Measurements from ENCODE around the gene TBC1D8. TPM values are rescaled to one million over a fixed set of nuclear protein-coding genes. Genes with fewer than 3 reads are reported as not detected.
A peak's percentile ranks its signal among the peaks of the same experiment; 100 is the strongest.

Gene TBC1D8
- total and polyA plus RNA-seq, 7 donors, result 8.7 to 163 (median 50.4) TPM

GRCh38 chr2:101133492-101134100 lies 17.6 kb downstream of the TBC1D8 start:
- intact Hi-C loops (cut with DNase I), result no loop called here
- peak overlapping the region; percentile 43 for H3K27ac ChIP-seq

GRCh38 chr2:101132202-101132601 lies 19.0 kb downstream of the TBC1D8 start:
- ATAC-seq, result peak; percentile 40 to 68 (median 64)
- TF ChIP-seq CTCF (IDR thresholded peaks at IDR 0.05), result no peak
- Histone ChIP-seq H3K36me3 (ENCODE audit: insufficient read depth in 1 of 2, low read depth in 1 of 2) (no peaks in the 10 kb centered on the region), H3K4me3 (no peak overlapping the region), H3K9me3 (no peaks in the 10 kb centered on the region), H3K27ac (peak overlapping the region; percentile 60), H3K27me3 (ENCODE audit: insufficient read depth in 3 of 3, low read length in 2 of 3) (no peaks in the 10 kb centered on the region), H3K4me1 (peaks cover 37% of the 10 kb centered on the region)
- WGBS, 3 donors, result 25 to 41% (median 32%) methylated on average over 2 of the region's 2 CpGs
- no peak for DNase-seq
- intact Hi-C loops (cut with DNase I), result no loop called here

More at GRCh38 chr2:101133492-101134100, 17.6 kb downstream of the TBC1D8 start:
- Histone ChIP-seq H3K4me1 (peaks cover 29% of the 10 kb centered on the region), H3K9me3 (no peaks in the 10 kb centered on the region), H3K4me3 (no peak overlapping the region), H3K36me3 (ENCODE audit: insufficient read depth in 1 of 2, low read depth in 1 of 2) (no peaks in the 10 kb centered on the region), H3K27me3 (ENCODE audit: insufficient read depth in 3 of 3, low read length in 2 of 3) (no peaks in the 10 kb centered on the region)
- no peak for TF ChIP-seq CTCF (IDR thresholded peaks at IDR 0.05)
- ATAC-seq, result no peak
- 53 to 59% (median 58%) methylated on average over 2 of the region's 2 CpGs for WGBS, 3 donors
- DNase-seq, result no peak

- DNase-seq (no peak), ATAC-seq (peak; percentile 29 to 68 (median 63))
- Histone ChIP-seq H3K36me3 (ENCODE audit: insufficient read depth in 1 of 2, low read depth in 1 of 2) (no peaks in the 10 kb centered on the region), H3K27ac (peak overlapping the region; percentile 94), H3K27me3 (ENCODE audit: insufficient read depth in 3 of 3, low read length in 2 of 3) (no peaks in the 10 kb centered on the region), H3K4me1 (peaks cover 44% of the 10 kb centered on the region), H3K9me3 (no peaks in the 10 kb centered on the region), H3K4me3 (no peak overlapping the region)
- 39 to 64% (median 44%) methylated on average over 13 of the region's 13 CpGs for WGBS, 3 donors
- TF ChIP-seq CTCF (IDR thresholded peaks at IDR 0.05), result no peak
- intact Hi-C loops (cut with DNase I), result no loop called here
Measured at GRCh38 chr2:101130081-101130480, 21.1 kb downstream of the TBC1D8 start.

GRCh38 chr2:101127319-101128056 lies 23.7 kb downstream of the TBC1D8 start:
- ATAC-seq, result no peak
- peaks cover 66% of the 10 kb centered on the region for H3K4me1 ChIP-seq
- DNase-seq, result no peak
- TF ChIP-seq CTCF (IDR thresholded peaks at IDR 0.05), result no peak
- no peaks in the 10 kb centered on the region for H3K27me3 ChIP-seq (ENCODE audit: insufficient read depth in 3 of 3, low read length in 2 of 3)
- intact Hi-C loops (cut with DNase I), result no loop called here
- H3K9me3 ChIP-seq, result no peaks in the 10 kb centered on the region
- H3K4me3 ChIP-seq, result no peak overlapping the region
- no peaks in the 10 kb centered on the region for H3K36me3 ChIP-seq (ENCODE audit: insufficient read depth in 1 of 2, low read depth in 1 of 2)
- H3K27ac ChIP-seq, result peak overlapping the region; percentile 94
- WGBS, 3 donors, result 78 to 95% (median 90%) methylated on average over 5 of the region's 5 CpGs

All from psoas muscle (tissue), 8 donors.